ENCODE results near the gene UMODL1. TPM values are rescaled to one million over a fixed set of nuclear protein-coding genes. Genes with fewer than 3 reads are reported as not detected.

Gene UMODL1
- total RNA-seq, 1 donor, result not detected

GRCh38 chr21:42094811-42095210 lies 23.7 kb downstream of the UMODL1 start:
- DNase-seq (ENCODE audit: low read depth), result no peak
- TF ChIP-seq CTCF (IDR thresholded peaks at IDR 0.05; ENCODE audit: insufficient read depth, low read length), result no peak
- H3K4me3 ChIP-seq (ENCODE audit: low read depth, low read length), result no peak overlapping the region

DNA sequence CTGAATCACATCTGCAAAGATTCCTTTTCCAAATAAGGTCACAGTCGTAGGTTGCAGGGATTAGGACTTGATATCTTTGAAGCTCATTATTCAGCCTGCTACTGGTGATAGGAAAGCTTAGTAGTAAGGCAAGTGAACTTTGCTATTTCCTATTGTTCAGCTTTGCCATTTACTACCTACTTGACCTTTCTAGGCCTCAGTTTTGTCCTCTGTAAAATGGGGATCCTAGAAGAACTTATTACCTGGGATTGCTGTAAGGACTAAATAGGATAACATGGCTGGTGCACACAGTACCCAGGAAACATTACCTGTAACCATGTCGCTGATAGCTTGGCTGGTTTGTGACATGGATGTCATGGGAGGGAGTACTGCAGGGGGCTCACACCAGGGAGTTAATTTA lies 24.5 kb downstream of the UMODL1 start:
- no peak overlapping the region for H3K4me3 ChIP-seq (ENCODE audit: low read depth, low read length)
- DNase-seq (ENCODE audit: low read depth), result no peak
- TF ChIP-seq CTCF (IDR thresholded peaks at IDR 0.05; ENCODE audit: insufficient read depth, low read length), result no peak

GRCh38 chr21:42096566-42096965 lies 25.4 kb downstream of the UMODL1 start:
- H3K4me3 ChIP-seq (ENCODE audit: low read depth, low read length), result no peak overlapping the region
- no peak for TF ChIP-seq CTCF (IDR thresholded peaks at IDR 0.05; ENCODE audit: insufficient read depth, low read length)
- DNase-seq (ENCODE audit: low read depth), result peak; percentile 22

GRCh38 chr21:42097274-42097673 lies 26.2 kb downstream of the UMODL1 start:
- no peak for TF ChIP-seq CTCF (IDR thresholded peaks at IDR 0.05; ENCODE audit: insufficient read depth, low read length)
- H3K4me3 ChIP-seq (ENCODE audit: low read depth, low read length), result no peak overlapping the region
- DNase-seq (ENCODE audit: low read depth), result no peak

- TF ChIP-seq CTCF (IDR thresholded peaks at IDR 0.05; ENCODE audit: insufficient read depth, low read length), result no peak
- H3K4me3 ChIP-seq (ENCODE audit: low read depth, low read length), result no peak overlapping the region
- peak; percentile 97 for DNase-seq (ENCODE audit: low read depth)
Observed at GRCh38 chr21:42097860-42098454, 26.8 kb downstream of the UMODL1 start.

DNA sequence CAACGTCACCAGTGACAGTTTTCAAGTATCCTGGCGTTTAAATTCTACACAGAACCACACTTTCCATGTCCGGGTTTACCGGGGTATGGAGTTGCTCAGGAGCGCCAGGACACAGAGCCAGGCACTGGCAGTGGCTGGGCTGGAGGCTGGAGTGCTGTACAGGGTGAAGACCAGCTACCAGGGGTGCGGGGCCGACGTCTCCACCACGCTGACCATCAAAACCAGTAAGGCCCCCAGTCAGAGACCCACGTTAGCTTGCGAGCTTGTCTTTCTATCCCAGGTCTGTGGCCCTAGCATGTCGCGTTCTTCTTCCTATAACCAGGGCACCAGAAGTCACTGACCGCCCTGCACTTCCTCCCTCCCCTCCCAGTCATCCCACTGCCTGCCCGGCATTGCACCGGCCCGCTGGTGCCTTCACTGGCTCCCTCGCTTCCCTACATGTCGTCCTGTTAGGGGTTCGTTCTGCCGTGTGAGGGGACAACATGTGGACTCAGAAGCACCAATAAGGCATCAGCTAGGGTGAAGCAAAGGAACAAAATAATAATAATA lies 27.9 kb downstream of the UMODL1 start:
- DNase-seq (ENCODE audit: low read depth), result no peak
- H3K4me3 ChIP-seq (ENCODE audit: low read depth, low read length), result no peak overlapping the region
- no peak for TF ChIP-seq CTCF (IDR thresholded peaks at IDR 0.05; ENCODE audit: insufficient read depth, low read length)

GRCh38 chr21:42101246-42101645 lies 30.1 kb downstream of the UMODL1 start:
- TF ChIP-seq CTCF (IDR thresholded peaks at IDR 0.05; ENCODE audit: insufficient read depth, low read length), result no peak
- DNase-seq (ENCODE audit: low read depth), result no peak
- no peak overlapping the region for H3K4me3 ChIP-seq (ENCODE audit: low read depth, low read length)
